Activated CD4-positive, alpha-beta T cell treated with anti-CD3 and anti-CD28 coated beads, Interleukin-2, Interleukin-6, amounts not matched to agents 100 ng/mL and 50 ng/mL, durations not matched to agents 16 hours and 8 hours (primary cell): ENCODE measurements around the gene ATRNL1.

ENCODE experiments used
- DNase-seq: peaks from one replicate; pipeline ENCODE4 v3.0.0-alpha.2; 2020

The ATRNL1 gene

GRCh38 chr10:115915429-115915828 is 822.3 kb downstream of the ATRNL1 start:
- DNase-seq: no peak

- DNase-seq: no peak
Measured at GRCh38 chr10:115918812-115919211, 825.6 kb downstream of the ATRNL1 start.

- no peak for DNase-seq
Measured at GRCh38 chr10:115921795-115922194, 828.6 kb downstream of the ATRNL1 start.

GRCh38 chr10:115931309-115931708 is 838.1 kb downstream of the ATRNL1 start:
- no peak for DNase-seq

GRCh38 chr10:115932099-115932498 is 838.9 kb downstream of the ATRNL1 start:
- DNase-seq: no peak

GRCh38 chr10:115933098-115933497 is 839.9 kb downstream of the ATRNL1 start:
- DNase-seq: no peak

- DNase-seq: no peak
Measured at GRCh38 chr10:115935731-115936130, 842.6 kb downstream of the ATRNL1 start.

GRCh38 chr10:115936926-115937767 is 844.0 kb downstream of the ATRNL1 start:
- no peak for DNase-seq

- no peak for DNase-seq
Measured at GRCh38 chr10:115937768-115938056, 844.5 kb downstream of the ATRNL1 start.

GRCh38 chr10:115939101-115939854 is 846.1 kb downstream of the ATRNL1 start:
- no peak for DNase-seq

GRCh38 chr10:115941361-115941771 is 848.2 kb downstream of the ATRNL1 start:
- DNase-seq: no peak

GRCh38 chr10:115942101-115942500 is 848.9 kb downstream of the ATRNL1 start:
- DNase-seq: no peak

GRCh38 chr10:115944538-115944937 is 851.4 kb downstream of the ATRNL1 start:
- DNase-seq: no peak

- no peak for DNase-seq
Measured at GRCh38 chr10:115945701-115946445, 852.7 kb downstream of the ATRNL1 start.

- DNase-seq: no peak
Measured at GRCh38 chr10:115947104-115947503, 853.9 kb downstream of the ATRNL1 start.

- DNase-seq: no peak
Measured at GRCh38 chr10:115948465-115948864, 855.3 kb downstream of the ATRNL1 start.

GRCh38 chr10:115949282-115949844 is 856.2 kb downstream of the ATRNL1 start:
- no peak for DNase-seq

- DNase-seq: no peak
Measured at GRCh38 chr10:115950320-115950719, 857.2 kb downstream of the ATRNL1 start.

GRCh38 chr10:115951242-115951641 is 858.1 kb downstream of the ATRNL1 start:
- DNase-seq: no peak

GRCh38 chr10:115953281-115953680 is 860.1 kb downstream of the ATRNL1 start:
- DNase-seq: no peak

- DNase-seq: no peak
Measured at GRCh38 chr10:115953968-115954367, 860.8 kb downstream of the ATRNL1 start.

GRCh38 chr10:115956225-115957011 is 863.3 kb downstream of the ATRNL1 start:
- DNase-seq: no peak
